KMS-11 (cell line): ENCODE measurements around the gene PUSL1.

Experiments
- H2AFZ ChIP-seq: fragments of 200-600 bp; sonication (generic); 2 replicates; pipeline ENCODE4 v1.6.1; 2016; ENCODE audit warnings: antibody characterized with exemption, mixed run types, low read depth
- H3K27ac ChIP-seq: fragments of 200-600 bp; sonication (generic); 2 replicates; pipeline ENCODE4 v1.6.1; 2016; ENCODE audit warnings: mild to moderate bottlenecking, mixed run types
- H3K27me3 ChIP-seq: fragments of 200-600 bp; sonication (generic); 2 replicates; pipeline ENCODE4 v1.6.1; 2017; ENCODE audit warnings: mild to moderate bottlenecking, low read depth, mixed run types, moderate library complexity; ENCODE audit not compliant: insufficient read depth
- H3K36me3 ChIP-seq: fragments of 200-600 bp; sonication (generic); 2 replicates; pipeline ENCODE4 v1.6.1; 2017; ENCODE audit warnings: mild to moderate bottlenecking, mixed run types; ENCODE audit not compliant: insufficient read depth
- H3K4me1 ChIP-seq: fragments of 200-600 bp; sonication (generic); 2 replicates; pipeline ENCODE4 v1.6.1; 2016; ENCODE audit warnings: mild to moderate bottlenecking, low read depth, mixed run types; ENCODE audit not compliant: poor library complexity, severe bottlenecking
- H3K4me2 ChIP-seq: fragments of 200-600 bp; sonication (generic); 2 replicates; pipeline ENCODE4 v1.7.0; 2016; ENCODE audit warnings: mild to moderate bottlenecking, mixed run types
- H3K4me3 ChIP-seq: fragments of 200-600 bp; sonication (generic); IDR thresholded peaks from 2 replicates; pipeline ENCODE4 v1.6.1; 2017; ENCODE audit warnings: low read depth, low read length, mixed read lengths; ENCODE audit not compliant: insufficient read depth
- H3K79me2 ChIP-seq: fragments of 200-600 bp; sonication (generic); 2 replicates; pipeline ENCODE4 v1.6.1; 2016; ENCODE audit warnings: low read depth, mixed run types; ENCODE audit not compliant: insufficient read depth
- H3K9ac ChIP-seq: fragments of 200-600 bp; sonication (generic); 2 replicates; pipeline ENCODE4 v1.6.1; 2016; ENCODE audit warnings: mild to moderate bottlenecking, mixed run types
- H4K20me1 ChIP-seq: fragments of 200-600 bp; sonication (generic); 2 replicates; pipeline ENCODE4 v1.6.1; 2016; ENCODE audit warnings: mild to moderate bottlenecking, mixed run types; ENCODE audit not compliant: insufficient read depth
- CTCF ChIP-seq: fragments of 200-600 bp; sonication (generic); conservative IDR thresholded peaks from 2 replicates; pipeline ENCODE4 v1.6.1; 2017; ENCODE audit warnings: low read depth, mild to moderate bottlenecking, antibody characterized with exemption, low read length, moderate library complexity, mixed read lengths

Gene PUSL1

GRCh38 chr1:1344655-1345361 lies 36.4 kb downstream of the PUSL1 start:
- H3K4me1 ChIP-seq = peaks cover 12% of the 10 kb centered on the region
- H2AFZ ChIP-seq = no peak overlapping the region
- H3K79me2 ChIP-seq = no peaks in the 10 kb centered on the region; the same call in 1 of the 2 replicates
- H4K20me1 ChIP-seq = no peaks in the 10 kb centered on the region
- no peak overlapping the region for H3K4me2 ChIP-seq
- H3K4me3 ChIP-seq = no peak overlapping the region
- no peak overlapping the region for H3K9ac ChIP-seq
- no peak overlapping the region for H3K27ac ChIP-seq
- H3K27me3 ChIP-seq = no peaks in the 10 kb centered on the region
- H3K36me3 ChIP-seq = no peaks in the 10 kb centered on the region
- peak; percentile 63 for TF ChIP-seq CTCF

- H3K36me3 ChIP-seq = no peaks in the 10 kb centered on the region
- H4K20me1 ChIP-seq = no peaks in the 10 kb centered on the region
- peaks cover 12% of the 10 kb centered on the region for H3K4me1 ChIP-seq
- no peak overlapping the region for H3K4me2 ChIP-seq
- H3K27ac ChIP-seq = no peak overlapping the region
- H2AFZ ChIP-seq = no peak overlapping the region
- no peak overlapping the region for H3K4me3 ChIP-seq
- no peak overlapping the region for H3K9ac ChIP-seq
- no peaks in the 10 kb centered on the region; the same call in 1 of the 2 replicates for H3K79me2 ChIP-seq
- no peak for TF ChIP-seq CTCF
- H3K27me3 ChIP-seq = no peaks in the 10 kb centered on the region
Measured at GRCh38 chr1:1345384-1345783, 37.0 kb downstream of the PUSL1 start.

- TF ChIP-seq CTCF = no peak
- no peak overlapping the region for H3K27ac ChIP-seq
- no peak overlapping the region for H2AFZ ChIP-seq
- H4K20me1 ChIP-seq = no peaks in the 10 kb centered on the region
- H3K27me3 ChIP-seq = no peaks in the 10 kb centered on the region
- no peak overlapping the region for H3K9ac ChIP-seq
- no peak overlapping the region for H3K4me2 ChIP-seq
- peaks cover 12% of the 10 kb centered on the region for H3K4me1 ChIP-seq
- no peak overlapping the region for H3K4me3 ChIP-seq
- no peaks in the 10 kb centered on the region for H3K36me3 ChIP-seq
- no peaks in the 10 kb centered on the region; the same call in 1 of the 2 replicates for H3K79me2 ChIP-seq
Measured at GRCh38 chr1:1345860-1346500, 37.6 kb downstream of the PUSL1 start.

- H2AFZ ChIP-seq = no peak overlapping the region
- no peak overlapping the region for H3K9ac ChIP-seq
- no peak for TF ChIP-seq CTCF
- H3K4me1 ChIP-seq = peaks cover 13% of the 10 kb centered on the region
- H3K36me3 ChIP-seq = no peaks in the 10 kb centered on the region
- no peaks in the 10 kb centered on the region; the same call in 1 of the 2 replicates for H3K79me2 ChIP-seq
- H3K4me2 ChIP-seq = no peak overlapping the region
- H3K27ac ChIP-seq = no peak overlapping the region
- no peak overlapping the region for H3K4me3 ChIP-seq
- no peaks in the 10 kb centered on the region for H3K27me3 ChIP-seq
- no peaks in the 10 kb centered on the region for H4K20me1 ChIP-seq
Measured at GRCh38 chr1:1346501-1346890, 38.1 kb downstream of the PUSL1 start.
